HG02642 (cell line): ENCODE results near the gene TYW1.
A peak's percentile ranks its signal among the peaks of the same experiment; 100 is the strongest.
"Not testable (repeated sequence)": the region's sequence is repeated elsewhere in the genome, so short reads cannot be mapped to it uniquely, and the experiment has no call there.

Experiments
- ATAC-seq: cut with Tn5 transposase; IDR thresholded peaks from one replicate; pipeline ENCODE4 v1.9.1; 2021; ENCODE audit warnings: mild to moderate bottlenecking; ENCODE audit not compliant: unreplicated experiment, poor library complexity

The TYW1 gene

GRCh38 chr7:66989552-66989951, 7.1 kb upstream of the TYW1 start:
- not testable (repeated sequence) for ATAC-seq

GRCh38 chr7:66994051-66994450, 2.6 kb upstream of the TYW1 start:
- ATAC-seq = not testable (repeated sequence)

- ATAC-seq = peak; percentile 34
Observed at GRCh38 chr7:66994691-66995049, 2.0 kb upstream of the TYW1 start.

- ATAC-seq = peak; percentile 72
Observed at GRCh38 chr7:66995050-66995776, 1.4 kb upstream of the TYW1 start, which contains the start of gene SBDS. Gene SBDS, minus strand, starts transcription at chr7:66995586. Its CDS starts 169 bp downstream, at chr7:66995417.

- ATAC-seq = not testable (repeated sequence)
Observed at GRCh38 chr7:67000601-67001258, 4.1 kb downstream of the TYW1 start.

GRCh38 chr7:67004145-67004544, 7.5 kb downstream of the TYW1 start:
- not testable (repeated sequence) for ATAC-seq

- no peak for ATAC-seq
Observed at GRCh38 chr7:67006965-67007364, 10.3 kb downstream of the TYW1 start.

- ATAC-seq = no peak
Observed at GRCh38 chr7:67008260-67008659, 11.6 kb downstream of the TYW1 start.

GRCh38 chr7:67009677-67010076, 13.0 kb downstream of the TYW1 start:
- not testable (repeated sequence) for ATAC-seq

GRCh38 chr7:67014076-67014622, 17.5 kb downstream of the TYW1 start:
- ATAC-seq = not testable (repeated sequence)

- ATAC-seq = not testable (repeated sequence)
Observed at GRCh38 chr7:67017971-67018370, 21.3 kb downstream of the TYW1 start.

GRCh38 chr7:67018940-67019339, 22.3 kb downstream of the TYW1 start:
- ATAC-seq = no peak

GRCh38 chr7:67019562-67020390, 23.1 kb downstream of the TYW1 start:
- no peak for ATAC-seq

GRCh38 chr7:67021260-67021659, 24.6 kb downstream of the TYW1 start:
- ATAC-seq = no peak

- ATAC-seq = no peak
Observed at GRCh38 chr7:67022511-67022910, 25.9 kb downstream of the TYW1 start.

GRCh38 chr7:67025459-67025858, 28.8 kb downstream of the TYW1 start:
- ATAC-seq = not testable (repeated sequence)

- not testable (repeated sequence) for ATAC-seq
Observed at GRCh38 chr7:67031685-67032084, 35.1 kb downstream of the TYW1 start.

GRCh38 chr7:67033251-67033650, 36.6 kb downstream of the TYW1 start:
- ATAC-seq = no peak

GRCh38 chr7:67036432-67037395, 40.1 kb downstream of the TYW1 start:
- ATAC-seq = not testable (repeated sequence)
